Kidney epithelial cell (primary cell): ENCODE data around the gene METRNL. TPM values are rescaled to one million over a fixed set of nuclear protein-coding genes. Genes with fewer than 3 reads are reported as not detected.

Experiments used
- DNase-seq: peaks from one replicate; pipeline ENCODE4 v3.0.0-alpha.2; 2010; ENCODE audit warnings: low read depth
- H3K27me3 ChIP-seq: 2 replicates; pipeline ENCODE4 v1.6.0; 2011; ENCODE audit warnings: low read length; ENCODE audit not compliant: control insufficient read depth, insufficient read depth
- H3K36me3 ChIP-seq: 2 replicates; pipeline ENCODE4 v1.5.1; 2011; ENCODE audit warnings: low read length; ENCODE audit not compliant: control insufficient read depth, insufficient read depth
- H3K4me3 ChIP-seq: 2 replicates; pipeline ENCODE4 v1.5.1; 2011; ENCODE audit warnings: low read depth, mild to moderate bottlenecking, control low read depth, low read length
- CTCF ChIP-seq: IDR thresholded peaks from 2 replicates; pipeline ENCODE4 v1.5.1; 2011; ENCODE audit warnings: mild to moderate bottlenecking, moderate library complexity, low read length, control low read depth, inconsistent platforms; ENCODE audit not compliant: insufficient read depth, poor library complexity, severe bottlenecking
- total RNA-seq: library from RNA; depleted of rRNA; stranded (reverse); fragments of >200 nt; gene quantifications from 2 replicates; pipeline ENCODE4 v1.2.3, GENCODE V29; 2015

The METRNL gene
- total RNA-seq, 1 donor from 2014 or later = 91.5 TPM

- Histone ChIP-seq H3K36me3 (no peaks in the 10 kb centered on the region), H3K27me3 (peaks cover 9% of the 10 kb centered on the region), H3K4me3 (no peak overlapping the region)
- TF ChIP-seq CTCF = no peak
- no peak for DNase-seq
Observed at GRCh38 chr17:83071966-83072562, 7.3 kb upstream of the METRNL start.

- no peak for TF ChIP-seq CTCF
Observed at GRCh38 chr17:83072600-83073358, 6.6 kb upstream of the METRNL start.

GRCh38 chr17:83073389-83074063 lies 5.9 kb upstream of the METRNL start:
- H3K36me3 ChIP-seq = no peaks in the 10 kb centered on the region
- peaks cover 18% of the 10 kb centered on the region for H3K27me3 ChIP-seq
- H3K4me3 ChIP-seq = no peak overlapping the region
- DNase-seq = no peak
- TF ChIP-seq CTCF = no peak

More at GRCh38 chr17:83072600-83073358, 6.6 kb upstream of the METRNL start:
- H3K36me3 ChIP-seq = no peaks in the 10 kb centered on the region
- DNase-seq = no peak
- no peak overlapping the region for H3K4me3 ChIP-seq
- peaks cover 12% of the 10 kb centered on the region for H3K27me3 ChIP-seq

GRCh38 chr17:83074486-83075223 lies 4.8 kb upstream of the METRNL start:
- Histone ChIP-seq H3K27me3 (peaks cover 23% of the 10 kb centered on the region), H3K4me3 (no peak overlapping the region), H3K36me3 (no peaks in the 10 kb centered on the region)
- TF ChIP-seq CTCF = no peak
- DNase-seq = no peak

GRCh38 chr17:83075270-83075880 lies 4.0 kb upstream of the METRNL start:
- DNase-seq = no peak
- Histone ChIP-seq H3K4me3 (no peak overlapping the region), H3K36me3 (no peaks in the 10 kb centered on the region), H3K27me3 (peaks cover 20% of the 10 kb centered on the region)
- TF ChIP-seq CTCF = no peak
